Measurements from ENCODE around the gene PPFIBP2.

PPFIBP2 gene

DNA sequence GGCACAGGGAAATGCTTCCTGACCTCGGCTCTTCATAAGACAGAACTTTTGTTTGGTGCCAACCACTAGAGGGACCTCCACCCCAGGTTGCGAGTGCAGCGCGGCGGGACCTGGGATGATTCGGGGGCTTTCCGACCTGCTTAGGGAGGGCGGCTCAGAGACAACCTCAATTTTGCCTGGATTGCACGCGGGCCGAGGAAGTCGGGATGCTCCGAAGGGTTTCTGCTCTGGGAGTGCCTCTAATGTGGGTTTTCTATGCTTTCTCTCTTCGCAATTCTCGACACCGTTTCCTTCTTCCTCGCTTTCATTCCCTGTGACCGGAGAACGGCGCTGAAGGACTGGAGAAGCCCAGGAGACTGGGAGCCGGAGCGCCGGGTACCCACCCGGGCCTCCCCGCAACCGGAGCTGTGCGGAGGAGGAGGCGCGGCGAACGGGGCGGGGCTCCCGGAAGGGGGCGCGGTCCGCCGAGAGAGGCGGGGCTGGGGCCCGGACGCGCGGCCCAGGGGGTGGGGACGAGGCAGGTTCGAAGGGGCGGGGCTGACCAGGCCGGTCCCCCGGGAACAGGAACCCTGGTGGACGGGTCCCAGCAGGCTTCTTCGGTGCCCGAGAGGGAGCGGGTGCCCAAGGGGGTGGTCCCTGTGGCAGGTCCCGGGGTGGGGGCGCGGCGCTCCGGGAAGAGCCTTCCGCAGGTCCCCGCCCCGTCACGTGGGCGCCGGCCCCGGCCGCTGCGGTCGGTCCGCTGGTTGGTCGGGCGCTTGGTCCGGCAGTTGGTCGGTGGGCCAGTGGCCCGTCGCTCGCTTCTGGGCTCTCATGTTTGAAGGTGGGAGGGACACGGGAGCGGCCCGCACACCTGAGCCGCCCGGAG, at the start of gene PPFIBP2:
TSS of gene PPFIBP2 (plus strand) at position 766 of the 865 bp plus-strand sequence. CDS start 35,477 bp downstream, outside the sequence.
- no peak for DNase-seq

DNA sequence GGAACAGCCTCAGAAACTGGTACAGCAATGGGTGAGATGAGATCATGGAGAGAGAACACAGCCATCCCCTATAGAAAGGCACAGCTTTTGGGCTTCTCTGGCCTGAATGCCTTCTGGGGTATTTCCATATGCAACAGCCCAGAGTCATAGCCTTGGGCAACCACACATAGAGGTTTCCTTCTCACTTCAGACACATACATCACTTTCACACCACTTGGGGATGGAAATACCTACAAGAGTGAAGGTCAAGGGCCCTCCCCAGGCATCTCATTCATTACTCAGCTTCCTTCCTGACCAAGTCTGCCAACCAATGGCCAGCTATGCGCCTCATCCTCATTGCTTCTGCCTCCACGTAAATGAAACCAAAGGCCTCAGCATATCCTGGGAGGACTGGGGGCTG, 46.1 kb upstream of the PPFIBP2 start:
- DNase-seq, result no peak

- no peak for DNase-seq
Measured at GRCh38 chr11:7469351-7469865, 44.4 kb upstream of the PPFIBP2 start.

- no peak for DNase-seq
Measured at GRCh38 chr11:7471071-7471470, 42.7 kb upstream of the PPFIBP2 start.

DNA sequence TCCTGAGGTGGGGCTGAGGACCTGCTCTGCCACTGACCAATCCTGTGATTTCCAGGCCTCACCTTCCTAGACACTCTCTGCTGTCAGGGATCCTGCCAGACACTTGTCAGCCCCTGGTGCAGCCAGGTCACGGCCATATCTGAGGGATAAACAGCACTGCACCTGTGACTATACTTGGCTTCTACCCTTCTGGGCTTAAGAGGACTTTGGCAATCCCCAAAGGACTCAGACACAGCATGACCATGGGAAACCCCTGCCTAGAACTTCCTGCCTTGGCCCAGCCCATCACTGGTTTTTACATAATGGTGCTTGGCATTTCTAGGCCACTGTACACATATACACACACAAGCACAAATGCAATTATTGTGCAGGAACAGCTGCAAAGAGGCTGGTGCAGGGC, 40.1 kb upstream of the PPFIBP2 start:
- DNase-seq, result no peak

- no peak for DNase-seq
Measured at GRCh38 chr11:7480113-7480512, 33.7 kb upstream of the PPFIBP2 start.

DNA sequence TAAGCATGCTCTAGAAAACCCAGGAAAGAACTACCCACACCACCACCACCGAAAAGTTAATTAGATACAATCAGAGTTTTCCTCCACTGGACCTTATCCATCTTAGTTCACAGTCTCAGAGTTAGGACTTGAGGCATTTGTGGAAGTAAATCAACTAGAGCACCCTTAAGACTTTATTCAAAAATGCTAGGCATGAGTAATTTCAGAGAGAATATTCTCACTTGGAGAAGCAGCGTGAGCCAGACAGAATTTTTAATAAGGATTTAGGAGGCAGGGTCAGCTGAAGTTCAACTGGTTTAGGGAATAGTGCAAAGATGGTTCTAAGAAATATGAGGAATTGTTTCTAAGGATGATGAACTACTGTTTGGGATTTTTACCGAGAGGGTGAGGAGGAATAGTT, 29.7 kb upstream of the PPFIBP2 start:
- no peak for DNase-seq

DNA sequence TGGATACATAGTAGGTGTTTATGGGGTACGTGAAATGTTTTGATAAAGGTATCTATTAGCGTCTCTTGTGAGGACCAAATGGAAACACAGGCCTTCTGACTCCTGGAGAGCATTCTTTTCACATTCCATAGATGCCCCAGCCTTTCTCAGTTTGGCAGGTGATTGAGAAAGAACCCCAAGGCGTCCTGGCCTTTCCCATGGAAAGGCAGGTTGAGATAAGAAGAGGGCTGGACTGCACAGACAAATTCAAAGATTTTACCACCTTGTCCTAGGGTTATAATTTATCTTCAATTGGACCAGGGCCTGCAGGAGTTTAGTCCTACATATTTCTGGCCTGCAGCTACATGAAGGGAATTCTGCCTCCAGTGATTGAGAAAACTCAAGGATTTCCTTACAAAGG, 29.2 kb upstream of the PPFIBP2 start:
- DNase-seq, result no peak

GRCh38 chr11:7485186-7486097, 28.4 kb upstream of the PPFIBP2 start, which contains the start of gene OLFML1:
OLFML1 (plus strand) TSS chr11:7485506; CDS start chr11:7485876, 370 bp downstream.
- no peak for DNase-seq

GRCh38 chr11:7486098-7486780, 27.6 kb upstream of the PPFIBP2 start:
- no peak for DNase-seq

DNA sequence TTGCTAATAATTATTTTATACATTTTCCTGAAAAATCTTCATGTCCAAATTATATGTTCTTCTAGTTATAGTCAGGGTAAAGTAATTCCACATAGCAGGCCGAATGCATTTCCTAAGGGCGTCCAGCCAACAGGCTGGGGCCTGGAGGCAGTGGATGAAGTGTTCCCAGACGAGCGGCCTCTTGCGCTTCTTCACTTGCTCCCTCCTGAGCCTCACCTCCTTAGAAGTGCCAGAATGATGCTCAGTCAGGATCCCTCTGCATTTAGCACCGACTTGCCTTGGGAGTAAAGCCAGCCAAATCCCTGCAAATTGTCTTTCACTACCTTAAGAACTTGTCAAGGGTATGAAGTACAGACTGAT, 27.0 kb upstream of the PPFIBP2 start:
- no peak for DNase-seq

- no peak for DNase-seq
Measured at GRCh38 chr11:7487360-7487759, 26.4 kb upstream of the PPFIBP2 start.

- no peak for DNase-seq
Measured at GRCh38 chr11:7488681-7489080, 25.1 kb upstream of the PPFIBP2 start.

- DNase-seq, result no peak
Measured at GRCh38 chr11:7489376-7489775, 24.4 kb upstream of the PPFIBP2 start.

GRCh38 chr11:7490054-7490453, 23.7 kb upstream of the PPFIBP2 start:
- DNase-seq, result no peak

- no peak for DNase-seq
Measured at GRCh38 chr11:7490535-7490934, 23.3 kb upstream of the PPFIBP2 start.

- no peak for DNase-seq
Measured at GRCh38 chr11:7492253-7492652, 21.5 kb upstream of the PPFIBP2 start.

DNA sequence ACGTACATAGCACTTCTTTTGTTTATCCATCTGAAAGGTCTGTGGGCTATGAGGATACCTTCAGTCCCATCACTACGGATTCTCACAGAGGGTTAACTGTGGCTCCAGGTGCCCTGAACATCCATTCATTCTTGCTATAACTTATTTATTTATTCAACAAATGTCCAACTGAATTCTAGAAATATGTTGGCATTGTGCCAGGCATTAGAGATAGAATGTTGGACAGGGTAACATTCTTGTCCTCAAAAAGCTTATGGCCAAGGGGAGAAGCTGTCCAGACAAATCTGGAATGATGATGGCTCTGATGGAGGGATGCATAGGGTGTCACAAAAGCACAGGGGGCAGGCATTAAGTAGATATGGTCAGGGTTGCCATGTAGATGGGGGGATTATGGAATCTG, 20.1 kb upstream of the PPFIBP2 start:
- DNase-seq, result no peak

DNA sequence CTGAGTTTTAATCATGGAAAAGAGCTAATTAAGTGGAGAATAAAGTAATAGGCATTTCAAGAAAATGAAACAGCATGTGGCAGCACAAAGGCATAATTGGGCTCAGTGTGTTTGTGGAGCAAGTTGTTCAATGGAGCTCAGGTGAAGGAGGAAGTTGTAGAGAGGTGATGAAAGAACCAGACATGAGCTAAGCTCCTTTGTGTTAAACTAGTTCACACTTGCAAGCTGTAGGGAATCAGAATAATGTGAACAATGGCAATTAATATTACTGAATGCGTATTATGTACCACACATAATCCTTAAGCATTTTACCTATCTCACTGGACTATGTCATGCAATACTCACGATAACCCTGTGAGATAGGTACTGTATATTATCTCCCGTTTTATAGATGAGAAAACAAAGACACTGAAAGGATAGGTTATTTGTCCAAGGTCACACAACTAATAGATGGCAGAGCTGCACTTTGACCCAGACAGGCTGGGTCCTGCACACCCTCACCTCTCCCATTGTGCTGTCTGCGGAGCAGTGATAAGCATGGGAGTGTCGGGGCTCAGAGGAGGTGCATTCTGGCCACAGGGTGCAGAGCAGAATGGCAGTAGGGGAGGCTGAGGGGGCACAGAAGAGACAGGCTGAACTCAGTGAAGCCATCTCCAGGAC, 19.6 kb upstream of the PPFIBP2 start:
- DNase-seq, result no peak

DNA sequence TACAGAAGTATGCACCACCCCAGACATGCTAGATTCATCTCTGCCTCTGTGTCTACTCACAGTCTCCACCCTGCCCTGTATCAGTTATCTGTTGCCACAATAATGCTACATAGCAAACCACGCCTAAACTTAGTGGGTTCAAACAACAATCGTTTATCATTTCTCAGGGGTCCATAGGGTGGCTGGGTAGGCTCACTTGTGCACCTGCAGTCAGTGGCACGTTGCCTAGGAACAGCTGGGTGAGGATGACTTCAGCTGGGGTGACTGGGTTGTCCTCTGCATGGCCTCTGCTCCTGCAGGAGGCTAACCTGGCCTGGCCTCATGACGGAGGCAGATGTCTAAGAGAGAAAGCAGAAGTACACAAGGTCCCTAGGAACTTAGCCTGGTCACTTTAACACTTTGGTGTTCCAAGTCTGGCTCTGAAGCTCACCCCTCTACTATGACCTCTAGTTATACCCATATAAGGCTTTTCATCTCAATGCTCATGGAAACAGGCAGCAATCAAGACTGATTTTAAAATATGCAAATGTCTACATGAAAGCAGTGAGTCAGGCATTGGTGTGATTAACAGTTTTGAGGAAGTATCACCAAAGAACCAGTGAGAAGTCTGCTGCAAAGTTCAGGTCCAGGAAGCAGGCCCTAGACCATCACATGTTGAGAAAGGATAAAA, 17.8 kb upstream of the PPFIBP2 start:
- no peak for DNase-seq

DNA sequence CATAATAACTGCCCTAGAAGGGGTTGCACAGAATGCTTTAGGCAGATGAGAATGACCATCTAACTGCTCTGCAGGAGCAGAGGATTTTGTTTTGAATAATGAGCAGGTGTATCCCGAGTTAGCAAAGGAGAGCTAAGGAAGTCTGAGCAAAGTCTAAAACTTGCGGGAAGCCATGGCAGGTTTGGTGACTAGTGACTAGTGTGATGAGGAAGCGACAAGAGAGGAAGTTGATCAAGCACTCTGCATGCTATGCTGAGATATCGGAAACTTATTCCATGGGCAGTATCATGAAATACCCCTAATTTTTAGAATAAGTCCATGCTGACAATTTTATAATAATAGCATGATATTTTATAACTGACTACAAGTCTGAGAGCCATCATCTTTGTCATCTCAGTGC, 15.6 kb upstream of the PPFIBP2 start:
- DNase-seq, result no peak

- DNase-seq, result no peak
Measured at GRCh38 chr11:7499081-7499480, 14.7 kb upstream of the PPFIBP2 start.

All from NCI-H1694 treated with DMSO at 0.1 percent for 48 hours (cell line).